ENCODE measurements around the gene FARP1. TPM values are rescaled to one million over a fixed set of nuclear protein-coding genes. Genes with fewer than 3 reads are reported as not detected.

FARP1 gene
- total and polyA plus RNA-seq, 10 of the 15 experiments (the other 5 are each of a cell fraction or from before 2014, with no cell fraction given) = 0.17 to 6.9 (median 0.68) TPM

- TF ChIP-seq ZNF622 (IDR thresholded peaks at IDR 0.05) (no peak), IKZF2 (IDR thresholded peaks at IDR 0.05) (peak; percentile 11 to 21; a peak in 1 of 4 replicates)
Measured at GRCh38 chr13:98216711-98217285, 73.9 kb downstream of the FARP1 start (continued).

DNA sequence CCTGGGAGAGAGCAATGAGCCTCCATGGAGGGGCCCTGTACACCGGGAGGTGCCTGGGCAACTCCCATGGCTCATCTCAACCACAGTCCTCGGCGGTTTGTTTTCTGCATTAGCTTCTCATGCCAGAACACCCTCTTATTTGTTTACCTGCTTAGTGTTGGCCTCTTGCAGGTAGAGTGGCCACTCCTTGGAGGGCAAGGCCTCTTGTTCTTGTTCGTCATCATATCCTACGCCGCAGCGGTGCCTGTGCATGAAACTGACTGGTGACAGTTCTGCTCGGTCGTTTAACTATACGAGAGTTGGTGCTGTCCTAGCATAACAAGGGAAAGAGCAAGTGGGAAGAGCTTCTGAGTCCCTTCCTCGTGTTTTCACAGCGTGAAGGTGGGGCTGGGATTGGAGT lies 74.7 kb downstream of the FARP1 start:
- no peak for FAIRE-seq
- H3K9me3 ChIP-seq (replicated peaks; ENCODE audit: control insufficient read depth, insufficient read depth, low read length) = no peaks in the 10 kb centered on the region
- no peaks in the 10 kb centered on the region for H4K20me1 ChIP-seq (ENCODE audit: control insufficient read depth, insufficient read depth)
- intact Hi-C loops (cut with micrococcal nuclease; ENCODE audit: unreplicated experiment) (no loop called here), in situ Hi-C loops (cut with MboI) (no loop called here)
- H3K9ac ChIP-seq (ENCODE audit: control insufficient read depth, insufficient read depth, low read length) = no peak overlapping the region
- no peaks in the 10 kb centered on the region for H3K4me1 ChIP-seq (ENCODE audit: control insufficient read depth, insufficient read depth, low read length)
- H3K27ac ChIP-seq (ENCODE audit: control insufficient read depth, insufficient read depth) = no peak overlapping the region
- H3K4me2 ChIP-seq (ENCODE audit: control insufficient read depth, insufficient read depth) = no peak overlapping the region
- H2AFZ ChIP-seq (ENCODE audit: control insufficient read depth, low read depth, low read length) = no peak overlapping the region
- 70% methylated on average over 12 of the region's 12 CpGs for WGBS (ENCODE audit: insufficient coverage, insufficient replicate concordance, low lambda C conversion rate, missing lambda C conversion rate)
- SMC1A ChIA-PET (ENCODE audit: uncharacterized antibody, unreplicated experiment) = interaction anchor here (1.3 to 3.6 kb wide), 3 partner anchors 12 to 73 kb away, joined by 3 to 31 read pairs (median 6); no protein-coding TSS in a partner anchor
- BruUV-seq (replicated peaks) = no TSS peak
- RAD21 ChIA-PET (ENCODE audit: unreplicated experiment) = interaction anchor here (2.0 kb wide), 1 partner anchor 74 kb away, joined by 4 read pairs; no protein-coding TSS in a partner anchor
- no peaks in the 10 kb centered on the region for H3K27me3 ChIP-seq (replicated peaks in 1 of 2; ENCODE audit: control insufficient read depth in 2 of 2, insufficient read depth in 2 of 2, low read length in 1 of 2)
- H3K4me3 ChIP-seq = no peak overlapping the region
- CTCF ChIA-PET = no interaction called here
- no peak for DNase-seq (ENCODE audit: low read depth, low spot score)
- POLR2A ChIA-PET = no interaction called here
- no peaks in the 10 kb centered on the region for H3K79me2 ChIP-seq (ENCODE audit: control insufficient read depth, insufficient read depth, low read length)
- no peak for TF ChIP-seq LARP7 (IDR thresholded peaks at IDR 0.05)
- no peak for TF ChIP-seq SRF (IDR thresholded peaks at IDR 0.05; ENCODE audit: low read depth in 2 of 2, low read length in 2 of 2)
- TF ChIP-seq SP1 (IDR thresholded peaks at IDR 0.05; ENCODE audit: low read depth, low read length) = no peak
- TF ChIP-seq RAD21 (IDR thresholded peaks at IDR 0.05; ENCODE audit: insufficient read depth, low read depth, low read length) = no peak
- no peak for TF ChIP-seq NR2C2 (IDR thresholded peaks at IDR 0.05; ENCODE audit: borderline replicate concordance, control insufficient read depth, insufficient read length, low read depth)
- no peak for TF ChIP-seq NBN (IDR thresholded peaks at IDR 0.05)
- TF ChIP-seq ZNF207 (IDR thresholded peaks at IDR 0.05; ENCODE audit: borderline replicate concordance) = no peak
- TF ChIP-seq CBX5 (IDR thresholded peaks at IDR 0.05; ENCODE audit: low read depth) = no peak
- TF ChIP-seq, protein P1, sequence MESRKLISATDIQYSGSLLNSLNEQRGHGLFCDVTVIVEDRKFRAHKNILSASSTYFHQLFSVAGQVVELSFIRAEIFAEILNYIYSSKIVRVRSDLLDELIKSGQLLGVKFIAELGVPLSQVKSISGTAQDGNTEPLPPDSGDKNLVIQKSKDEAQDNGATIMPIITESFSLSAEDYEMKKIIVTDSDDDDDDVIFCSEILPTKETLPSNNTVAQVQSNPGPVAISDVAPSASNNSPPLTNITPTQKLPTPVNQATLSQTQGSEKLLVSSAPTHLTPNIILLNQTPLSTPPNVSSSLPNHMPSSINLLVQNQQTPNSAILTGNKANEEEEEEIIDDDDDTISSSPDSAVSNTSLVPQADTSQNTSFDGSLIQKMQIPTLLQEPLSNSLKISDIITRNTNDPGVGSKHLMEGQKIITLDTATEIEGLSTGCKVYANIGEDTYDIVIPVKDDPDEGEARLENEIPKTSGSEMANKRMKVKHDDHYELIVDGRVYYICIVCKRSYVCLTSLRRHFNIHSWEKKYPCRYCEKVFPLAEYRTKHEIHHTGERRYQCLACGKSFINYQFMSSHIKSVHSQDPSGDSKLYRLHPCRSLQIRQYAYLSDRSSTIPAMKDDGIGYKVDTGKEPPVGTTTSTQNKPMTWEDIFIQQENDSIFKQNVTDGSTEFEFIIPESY (IDR thresholded peaks at IDR 0.05) = no peak
- no peak for TF ChIP-seq KLF5 (IDR thresholded peaks at IDR 0.05; ENCODE audit: partially characterized antibody)
- TF ChIP-seq RELB (IDR thresholded peaks at IDR 0.05; ENCODE audit: low read depth) = no peak
- TF ChIP-seq SMC3 (IDR thresholded peaks at IDR 0.05; ENCODE audit: borderline replicate concordance, low read length) = no peak
- TF ChIP-seq HDAC2 (IDR thresholded peaks at IDR 0.05) = no peak
- TF ChIP-seq MYB (IDR thresholded peaks at IDR 0.05; ENCODE audit: borderline replicate concordance, low read depth, low read length) = no peak
- TF ChIP-seq NFYA (IDR thresholded peaks at IDR 0.05; ENCODE audit: borderline replicate concordance, low read depth, low read length) = no peak
- ATAC-seq = no peak
- no peaks in the 10 kb centered on the region for H3K36me3 ChIP-seq (ENCODE audit: control insufficient read depth in 2 of 2, insufficient read depth in 2 of 2, low read length in 1 of 2)
